GM18499 (cell line): ENCODE measurements around the gene PRPH2.

Experiments
- ATAC-seq: cut with Tn5 transposase; IDR thresholded peaks from one replicate; pipeline ENCODE4 v1.9.1; 2021; ENCODE audit warnings: moderate number of reproducible peaks; ENCODE audit not compliant: insufficient read depth, unreplicated experiment

PRPH2 gene, protein sequence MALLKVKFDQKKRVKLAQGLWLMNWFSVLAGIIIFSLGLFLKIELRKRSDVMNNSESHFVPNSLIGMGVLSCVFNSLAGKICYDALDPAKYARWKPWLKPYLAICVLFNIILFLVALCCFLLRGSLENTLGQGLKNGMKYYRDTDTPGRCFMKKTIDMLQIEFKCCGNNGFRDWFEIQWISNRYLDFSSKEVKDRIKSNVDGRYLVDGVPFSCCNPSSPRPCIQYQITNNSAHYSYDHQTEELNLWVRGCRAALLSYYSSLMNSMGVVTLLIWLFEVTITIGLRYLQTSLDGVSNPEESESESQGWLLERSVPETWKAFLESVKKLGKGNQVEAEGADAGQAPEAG

GRCh38 chr6:42722497-42722896, at the start of gene PRPH2:
PRPH2 (minus strand) TSS chr6:42722597; CDS start chr6:42722334, 263 bp downstream.
- ATAC-seq, result no peak

GRCh38 chr6:42771741-42772100, 49.3 kb upstream of the PRPH2 start:
- no peak for ATAC-seq

DNA sequence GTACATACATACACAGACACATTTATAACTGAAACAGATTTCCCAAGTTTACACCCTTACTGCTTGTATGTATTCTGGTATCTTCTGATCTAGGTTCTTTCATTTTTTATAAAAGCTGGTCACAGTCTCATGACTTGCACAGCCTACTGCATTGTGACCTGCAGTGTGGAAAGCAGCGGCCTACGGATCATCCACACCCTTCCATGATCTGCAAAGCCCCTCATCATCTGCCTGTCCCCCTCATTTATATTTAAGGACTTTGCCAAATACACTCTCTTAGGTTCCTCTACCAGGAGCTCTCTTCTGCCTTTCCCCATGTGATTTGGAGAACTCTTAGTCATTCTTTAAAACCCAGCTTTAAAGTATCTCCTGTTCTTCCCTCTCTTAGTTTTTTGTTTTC, 47.4 kb upstream of the PRPH2 start:
- ATAC-seq, result no peak

DNA sequence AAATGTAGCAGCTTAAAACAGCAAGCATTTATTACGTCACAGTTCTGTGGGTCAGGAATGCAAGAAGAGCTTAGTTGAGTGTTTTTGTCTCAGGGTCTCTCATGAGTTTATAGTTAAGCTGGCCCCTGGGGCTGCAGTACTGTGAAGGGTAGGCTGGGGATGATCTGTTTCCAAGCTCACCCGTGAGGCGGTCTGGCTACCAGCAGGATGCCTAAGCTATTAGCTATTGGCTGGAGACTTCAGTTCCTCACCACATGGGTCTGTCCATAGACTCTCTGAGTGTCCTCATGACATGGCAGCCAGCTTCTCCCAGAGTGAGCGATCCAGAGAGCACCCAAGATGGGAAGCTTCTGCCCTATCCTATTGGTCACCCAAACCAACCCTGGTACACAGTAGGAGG, 46.7 kb upstream of the PRPH2 start:
- no peak for ATAC-seq

DNA sequence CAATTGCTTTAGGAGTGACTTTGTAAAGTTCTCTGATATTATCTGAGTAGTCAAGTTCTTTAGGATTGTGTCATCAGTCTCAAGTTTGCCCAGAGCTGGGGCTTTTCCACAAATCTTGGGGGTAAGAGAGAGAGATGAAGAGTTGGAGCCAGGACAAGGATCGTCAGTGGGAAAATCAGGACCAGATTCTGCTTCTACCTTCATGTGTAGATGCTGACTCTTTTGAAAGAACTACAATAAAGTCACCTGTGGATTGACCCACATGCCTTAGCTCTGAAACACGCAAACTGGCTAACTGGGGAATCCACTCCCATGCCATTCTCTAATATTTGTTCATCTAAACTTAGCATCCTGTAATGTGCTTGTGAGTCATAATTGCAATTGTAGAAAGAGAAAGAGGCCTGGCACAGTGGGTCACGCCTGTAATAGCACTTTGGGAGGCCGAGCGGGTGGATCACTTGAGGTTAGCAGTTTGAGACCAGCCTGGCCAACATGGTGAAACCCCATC, 43.8 kb upstream of the PRPH2 start:
- no peak for ATAC-seq

DNA sequence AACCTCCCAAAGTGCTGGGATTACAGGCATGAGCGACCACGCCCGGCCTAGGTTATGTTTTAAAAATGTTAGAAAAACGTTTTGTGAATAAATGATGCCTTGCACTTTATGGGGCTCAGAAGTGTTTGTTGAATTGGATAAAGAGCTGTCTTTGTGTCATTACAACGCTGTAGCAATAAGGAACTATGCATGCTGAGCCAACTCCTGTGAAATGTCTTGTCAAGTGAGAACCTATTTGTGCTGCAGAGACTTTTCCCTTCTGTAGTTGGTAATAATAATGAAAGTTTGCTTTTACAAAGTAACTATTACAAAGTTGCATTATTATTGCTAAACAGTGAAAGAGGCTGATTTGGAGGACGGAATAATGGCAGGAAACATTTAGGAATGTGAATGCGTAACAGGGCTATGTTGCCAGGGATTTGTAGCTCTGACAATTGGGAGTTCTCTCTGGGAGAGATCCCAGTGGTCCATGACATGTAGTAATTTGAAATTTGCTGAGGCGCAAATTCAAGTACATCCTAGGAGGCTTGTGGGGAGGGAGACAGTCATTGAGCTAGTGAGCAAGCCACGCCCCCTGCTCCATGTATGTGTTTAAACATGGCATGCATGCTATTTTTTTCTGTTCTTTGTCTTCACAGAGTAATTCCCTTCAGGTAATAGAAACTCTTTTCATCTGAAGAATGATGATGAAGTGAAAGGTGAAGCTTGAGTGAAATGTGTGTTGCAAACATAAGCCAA, 42.7 kb upstream of the PRPH2 start:
- no peak for ATAC-seq

DNA sequence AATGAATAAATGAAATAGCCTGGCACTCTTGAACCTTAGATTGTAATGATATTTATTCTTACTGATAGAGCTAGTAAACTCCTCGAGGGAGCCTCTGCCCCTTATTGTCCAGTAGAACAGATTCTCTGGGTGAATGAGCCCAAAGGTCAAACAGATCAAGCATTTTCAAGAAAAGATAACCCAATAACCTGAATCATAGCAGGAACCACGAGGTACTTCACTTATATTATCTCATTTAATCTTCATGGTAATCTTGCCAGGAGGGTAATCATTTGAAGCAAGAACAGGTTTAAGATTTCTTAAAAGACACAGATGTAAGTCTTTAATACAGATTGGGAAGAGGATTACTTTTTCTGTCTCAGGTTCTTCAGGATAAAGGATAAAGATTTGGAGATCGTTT, 40.6 kb upstream of the PRPH2 start:
- ATAC-seq, result no peak

GRCh38 chr6:42762426-42762859, 40.0 kb upstream of the PRPH2 start:
- ATAC-seq, result no peak

DNA sequence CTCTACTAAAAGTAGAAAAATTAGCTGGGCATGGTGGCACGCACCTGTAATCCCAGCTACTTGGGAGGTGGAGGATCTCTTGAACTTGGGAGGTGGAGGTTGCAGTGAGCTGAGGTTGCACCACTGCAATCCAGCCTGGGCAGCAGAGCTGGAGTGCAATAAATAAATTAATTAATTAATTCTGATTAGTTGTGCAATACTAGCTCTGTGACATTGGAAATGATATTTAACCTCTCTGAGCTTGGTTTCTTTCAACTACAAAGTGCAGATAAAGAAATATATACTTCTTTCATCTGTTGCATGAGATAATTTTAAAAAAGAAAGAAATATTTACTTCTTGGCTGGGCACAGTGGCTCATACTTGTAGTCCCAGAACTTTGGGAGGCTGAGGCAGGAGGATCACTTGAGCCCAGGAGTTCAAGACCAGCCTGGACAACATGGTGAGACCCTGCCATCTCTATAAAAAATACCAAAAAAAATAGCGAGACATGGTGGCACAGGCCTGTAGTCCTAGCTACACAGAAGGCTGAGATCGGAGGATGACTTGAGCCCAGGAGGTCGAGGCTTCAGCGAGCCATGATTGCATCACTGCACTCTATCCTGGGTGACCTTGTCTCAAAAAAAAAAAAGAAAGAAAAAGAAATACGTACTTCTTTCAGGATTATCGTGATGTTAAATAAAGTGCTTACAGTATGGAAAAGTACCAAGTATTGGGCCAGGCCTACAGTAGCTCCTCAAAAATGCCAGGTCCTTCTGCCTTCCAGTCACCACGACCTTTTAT, 39.1 kb upstream of the PRPH2 start:
- no peak for ATAC-seq

- no peak for ATAC-seq
Observed at GRCh38 chr6:42758756-42759430, 36.5 kb upstream of the PRPH2 start.

DNA sequence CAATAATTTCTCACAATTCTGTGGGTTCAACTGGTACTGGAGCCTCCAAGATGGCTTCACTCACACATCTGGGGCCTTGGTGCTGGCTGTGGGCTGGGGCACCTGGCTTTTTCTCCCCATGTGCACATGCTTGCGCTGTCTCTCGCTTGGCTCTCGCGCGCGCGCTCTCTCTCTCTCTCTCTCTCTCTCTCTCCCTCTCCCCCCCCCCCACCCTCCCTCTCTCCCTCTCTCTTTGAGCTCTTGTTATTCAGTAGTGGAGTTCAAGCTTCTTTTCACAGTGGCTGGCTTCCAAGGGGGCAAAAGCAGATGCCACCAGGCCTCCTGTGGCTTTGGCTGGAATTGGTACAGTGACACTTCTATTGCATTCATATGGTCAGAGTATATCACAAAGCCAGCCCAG, 34.3 kb upstream of the PRPH2 start:
- ATAC-seq, result no peak

DNA sequence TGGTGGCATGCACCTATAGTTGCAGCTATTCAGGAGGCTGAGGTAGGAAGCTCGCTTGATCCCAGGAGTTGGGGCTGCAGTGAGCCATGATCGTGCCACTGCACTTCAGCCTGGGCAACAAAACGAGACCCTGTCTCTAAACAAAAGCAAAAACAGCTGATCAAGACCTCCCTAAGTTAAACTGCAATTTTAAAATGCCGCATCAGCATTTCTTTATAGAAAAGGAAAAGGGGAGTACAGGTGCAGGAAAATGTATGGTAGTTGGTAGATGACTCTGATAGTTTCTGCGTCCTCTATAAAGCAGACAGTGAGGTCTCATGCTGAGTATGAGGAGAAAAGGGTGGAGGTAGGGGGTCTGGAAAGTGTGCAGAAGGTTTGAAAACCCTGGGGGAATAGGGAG, 32.4 kb upstream of the PRPH2 start:
- no peak for ATAC-seq

GRCh38 chr6:42751055-42751454, 28.7 kb upstream of the PRPH2 start:
- no peak for ATAC-seq

DNA sequence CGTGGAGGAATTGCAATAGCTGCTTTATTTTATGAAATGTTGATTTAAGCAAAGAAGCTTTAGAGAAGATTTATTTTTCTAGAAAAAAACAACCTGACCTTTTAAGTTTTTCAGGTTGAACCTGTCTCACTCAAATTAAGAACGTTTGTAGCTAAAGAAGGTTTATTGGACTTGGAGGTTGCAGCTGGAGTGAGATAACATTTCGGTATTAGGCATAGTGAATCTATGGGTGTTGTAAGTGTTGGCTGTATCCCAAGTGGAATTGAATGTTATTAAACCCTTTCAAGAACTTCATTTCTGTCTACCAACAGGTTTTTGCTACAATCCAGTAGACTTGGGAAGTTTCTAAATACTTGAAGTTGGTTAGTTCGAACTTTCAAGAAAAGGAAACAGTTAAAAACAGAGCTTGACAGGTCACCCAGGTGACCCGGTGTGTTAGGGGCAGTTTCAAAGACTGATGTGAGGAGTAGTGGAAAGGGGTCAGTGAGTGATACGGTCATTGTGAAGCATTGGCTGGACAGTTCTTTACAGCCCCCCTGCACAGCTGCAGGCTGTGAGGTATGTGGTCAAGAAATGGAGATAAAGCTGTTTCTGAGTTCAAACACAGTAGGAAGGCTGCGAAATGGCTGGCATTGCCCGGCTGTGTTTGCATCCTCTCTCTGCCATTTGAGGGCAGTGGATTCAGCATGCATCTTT, 26.0 kb upstream of the PRPH2 start:
- ATAC-seq, result no peak

- no peak for ATAC-seq
Observed at GRCh38 chr6:42746463-42747391, 24.3 kb upstream of the PRPH2 start.

DNA sequence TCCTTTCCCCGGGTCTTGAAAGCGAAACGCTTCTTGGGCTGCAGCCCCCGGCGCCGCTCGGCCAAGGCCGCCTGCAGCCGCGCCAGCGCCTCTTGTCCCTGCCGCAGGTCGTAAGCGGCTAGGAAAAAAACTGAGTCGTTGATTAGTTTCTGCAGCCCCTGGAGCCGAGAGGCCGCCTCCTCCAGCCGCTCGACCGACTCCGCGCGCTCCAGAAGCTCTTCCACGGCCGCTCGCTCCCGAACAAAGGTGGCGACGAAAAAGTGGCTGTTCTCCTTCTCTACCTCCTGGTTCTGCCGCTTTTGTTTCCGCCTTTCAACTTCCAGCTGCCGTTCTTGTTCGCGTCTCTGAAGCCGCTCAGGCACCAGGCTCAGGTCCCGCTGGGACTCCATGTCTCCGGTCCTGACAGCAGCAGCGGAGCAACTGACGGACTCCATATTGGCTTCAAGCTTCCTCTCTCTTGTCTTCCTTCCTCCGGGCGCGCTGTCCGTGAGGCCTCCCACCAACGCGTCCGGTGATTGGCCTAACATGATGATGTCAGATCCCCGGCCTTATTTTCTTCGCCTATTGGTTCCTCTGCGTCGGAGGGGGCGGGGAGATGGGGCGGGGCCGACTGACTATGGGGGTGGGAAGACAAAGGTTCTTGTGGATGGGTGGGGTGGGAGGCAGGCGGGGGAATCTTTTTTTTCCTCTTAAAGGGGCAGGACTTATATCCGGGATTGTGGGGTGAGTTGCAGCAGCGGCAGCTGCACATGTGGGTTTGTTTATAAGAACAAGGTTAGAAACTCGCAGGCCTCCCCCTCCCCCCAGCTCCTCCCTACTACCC, 23.5 kb upstream of the PRPH2 start, which contains the start of gene TBCC:
Gene TBCC, minus strand, starts transcription at position 464 of the 823 bp plus-strand sequence. Its CDS starts 30 bp downstream, at position 434.
- ATAC-seq, result peak; percentile 63

- no peak for ATAC-seq
Observed at GRCh38 chr6:42745083-42745639, 22.8 kb upstream of the PRPH2 start.
